Cortex of kidney (tissue), 1 donor: Measurements from ENCODE around the gene SNN.

Source experiments
- DNase-seq: peaks from one replicate; lab custom pipeline; 2025; lab: John Stamatoyannopoulos, UW

Gene SNN

GRCh38 chr16:11635113-11635652, 33.1 kb upstream of the SNN start:
- no peak for DNase-seq

GRCh38 chr16:11635679-11636171, 32.5 kb upstream of the SNN start:
- DNase-seq = no peak

GRCh38 chr16:11636172-11636721, 32.0 kb upstream of the SNN start:
- DNase-seq = no peak

- no peak for DNase-seq
These were observed 30.9 kb upstream of the SNN start for GRCh38 chr16:11637320-11637719.

- no peak for DNase-seq
These were observed 30.1 kb upstream of the SNN start for GRCh38 chr16:11638140-11638539.

GRCh38 chr16:11639008-11639562, 29.2 kb upstream of the SNN start:
- DNase-seq = no peak

- DNase-seq = no peak
These were observed 28.0 kb upstream of the SNN start for GRCh38 chr16:11639925-11640899.

GRCh38 chr16:11640987-11641817, 27.1 kb upstream of the SNN start:
- no peak for DNase-seq

- DNase-seq = no peak
These were observed 25.5 kb upstream of the SNN start for GRCh38 chr16:11642765-11643116.

GRCh38 chr16:11649276-11649675, 19.0 kb upstream of the SNN start:
- DNase-seq = no peak

GRCh38 chr16:11650641-11651591, 17.3 kb upstream of the SNN start:
- no peak for DNase-seq

GRCh38 chr16:11651796-11652195, 16.5 kb upstream of the SNN start:
- no peak for DNase-seq

- no peak for DNase-seq
These were observed 12.6 kb upstream of the SNN start for GRCh38 chr16:11655655-11656054.

GRCh38 chr16:11657556-11657955, 10.7 kb upstream of the SNN start:
- DNase-seq = no peak

- DNase-seq = no peak
These were observed 9.2 kb upstream of the SNN start for GRCh38 chr16:11658896-11659708.

GRCh38 chr16:11660565-11660964, 7.7 kb upstream of the SNN start:
- no peak for DNase-seq

GRCh38 chr16:11662582-11662981, 5.7 kb upstream of the SNN start:
- DNase-seq = no peak

GRCh38 chr16:11665071-11665491, 3.2 kb upstream of the SNN start:
- DNase-seq = no peak

- no peak for DNase-seq
These were observed 1.9 kb upstream of the SNN start for GRCh38 chr16:11666103-11667055.
